Activated CD8-positive, alpha-beta memory T cell treated with anti-CD3 and anti-CD28 coated beads, Interleukin-2, amount 10 ng/mL, durations not matched to agents 7 days and 5 days (primary cell): ENCODE data around the gene NFATC1. TPM values are rescaled to one million over a fixed set of nuclear protein-coding genes. Genes with fewer than 3 reads are reported as not detected.

Experiments
- ATAC-seq: fragments of 150-1000 bp; cut with Tn5 transposase; one replicate; pipeline ENCODE4 v1.10.0; 2021; ENCODE audit warnings: moderate library complexity
- CTCF ChIA-PET: fragments of 350-600 bp; sonication (Branson Sonifier 250); formaldehyde crosslinking; loops from one replicate; lab custom pipeline; 2021; ENCODE audit warnings: antibody characterized with exemption; lab: Charles Lee
- DNase-seq: peaks from one replicate; pipeline ENCODE4 v3.0.0-alpha.2; 2020
- H3K27ac Mint-ChIP-seq: one replicate; pipeline ENCODE4 v1.8.0; 2021; ENCODE audit warnings: mild to moderate bottlenecking, mixed read lengths
- H3K27me3 Mint-ChIP-seq: one replicate; pipeline ENCODE4 v1.8.0; 2021; ENCODE audit warnings: mixed read lengths
- H3K36me3 Mint-ChIP-seq: one replicate; pipeline ENCODE4 v1.8.0; 2021; ENCODE audit warnings: mild to moderate bottlenecking, mixed read lengths
- H3K4me1 Mint-ChIP-seq: one replicate; pipeline ENCODE4 v1.8.0; 2021; ENCODE audit warnings: mixed read lengths
- H3K4me3 Mint-ChIP-seq: one replicate; pipeline ENCODE4 v1.8.0; 2021; ENCODE audit warnings: mild to moderate bottlenecking, moderate library complexity, mixed read lengths
- H3K9me3 Mint-ChIP-seq: one replicate; pipeline ENCODE4 v1.8.0; 2022; ENCODE audit warnings: low read depth, mixed read lengths
- total RNA-seq, 2 experiments: library from RNA; stranded (reverse); gene quantifications; one replicate each; pipeline ENCODE4 v1.2.3, GENCODE V29; 2021

NFATC1 gene
- total RNA-seq, 2 experiments from 2014 or later, result 25.7 to 27.8 TPM

DNA sequence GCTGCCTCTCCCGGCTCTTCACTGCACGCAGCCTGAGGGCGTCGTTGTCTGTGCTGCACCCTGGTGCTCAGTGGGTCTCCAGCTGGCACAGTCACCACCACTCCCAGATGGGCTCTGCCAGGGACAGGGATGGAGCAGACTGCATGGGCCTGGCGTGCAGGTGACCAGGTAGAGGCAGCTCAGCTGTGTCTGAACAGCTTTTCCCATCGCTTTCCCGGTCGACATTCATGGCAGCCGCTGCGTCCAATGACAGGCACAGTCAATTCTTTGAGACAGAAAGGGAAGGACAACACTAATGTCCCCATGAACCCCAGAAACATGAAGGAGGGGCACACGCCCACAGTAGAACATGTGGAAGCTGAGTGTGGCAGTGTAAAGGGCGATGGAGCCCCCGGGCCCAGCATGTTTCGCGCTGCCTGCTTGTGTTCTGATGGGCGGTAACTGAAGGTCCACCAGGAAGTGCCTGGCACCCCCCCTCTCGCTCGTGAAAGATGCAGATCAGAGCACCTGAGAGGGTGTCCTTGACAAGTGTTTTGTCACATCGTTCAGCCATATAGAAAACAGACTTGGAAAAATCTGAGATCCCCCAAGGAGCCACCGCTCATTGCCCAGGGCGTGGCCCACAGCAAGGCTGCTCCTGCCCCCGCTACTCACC, 122.4 kb downstream of the NFATC1 start:
- H3K4me1 Mint-ChIP-seq, result peaks cover 42% of the 10 kb centered on the region
- ATAC-seq (no peak), DNase-seq (peak; percentile 36)
- CTCF ChIA-PET, result no interaction called here
- H3K27me3 Mint-ChIP-seq, result no peaks in the 10 kb centered on the region
- H3K4me3 Mint-ChIP-seq, result no peak overlapping the region
- no peak overlapping the region for H3K27ac Mint-ChIP-seq
- H3K9me3 Mint-ChIP-seq, result no peaks in the 10 kb centered on the region
- H3K36me3 Mint-ChIP-seq, result peaks cover 1% of the 10 kb centered on the region

DNA sequence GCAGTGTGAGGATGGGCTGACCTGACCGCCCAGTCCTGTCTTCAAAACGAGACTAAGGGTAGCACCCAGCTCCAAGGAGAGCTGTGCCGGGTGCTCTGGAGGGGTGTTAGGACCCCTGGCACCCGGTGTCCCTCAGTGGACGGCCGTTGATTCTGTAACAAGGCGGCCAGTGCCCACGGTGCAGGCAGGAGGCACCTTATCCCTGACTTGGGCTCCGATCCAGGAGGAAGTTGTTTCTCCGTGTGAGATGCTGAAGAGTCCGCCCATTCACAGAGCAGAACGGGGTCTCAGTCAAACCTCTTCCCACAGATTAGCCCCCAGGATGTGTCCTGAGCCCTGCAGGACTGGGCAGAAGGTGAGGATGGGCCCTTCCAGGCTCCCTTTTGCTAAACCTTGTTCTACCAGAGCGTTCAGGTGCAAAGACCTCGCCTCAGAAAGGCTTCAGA, 123.0 kb downstream of the NFATC1 start:
- ATAC-seq, result no peak
- Mint-ChIP-seq H3K27me3 (no peaks in the 10 kb centered on the region), H3K27ac (no peak overlapping the region), H3K9me3 (no peaks in the 10 kb centered on the region), H3K4me3 (no peak overlapping the region), H3K36me3 (peaks cover 1% of the 10 kb centered on the region), H3K4me1 (peaks cover 47% of the 10 kb centered on the region)
- CTCF ChIA-PET, result no interaction called here
- DNase-seq, result peak; percentile 36

DNA sequence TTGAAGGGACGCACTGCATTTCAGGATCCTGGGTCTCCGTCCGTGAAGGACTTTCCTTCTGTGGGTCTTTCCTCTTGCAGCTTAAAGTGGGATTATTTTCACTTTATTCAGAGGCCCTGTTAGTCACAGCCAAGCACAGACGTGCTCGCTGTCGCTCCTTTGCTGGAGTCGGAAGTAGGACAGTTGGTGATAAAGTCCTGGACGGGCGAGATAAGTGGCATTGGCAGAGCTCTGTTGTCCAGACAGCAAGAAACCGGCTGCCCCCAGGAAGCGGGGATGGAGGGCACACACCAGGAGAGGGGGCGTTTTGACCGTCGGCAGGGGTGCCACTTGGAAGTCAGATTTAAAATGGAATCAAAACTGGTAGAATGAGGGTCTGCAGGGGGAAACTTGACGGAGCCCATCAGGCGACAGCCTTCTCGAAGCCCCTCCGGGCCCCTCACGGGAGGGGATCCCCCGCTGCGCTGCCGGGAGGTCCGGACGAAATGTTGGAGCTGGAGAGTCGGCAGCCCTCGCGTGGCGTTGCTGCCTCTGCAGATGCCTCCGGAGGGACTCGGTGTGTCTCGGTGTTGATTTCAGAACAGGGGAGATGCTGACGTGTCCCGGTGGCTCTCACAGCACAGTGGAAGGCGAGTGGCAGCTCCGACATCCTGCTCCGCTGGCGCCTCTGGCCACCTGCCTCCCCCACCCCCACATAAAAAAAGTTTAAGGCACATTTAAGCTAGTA, 124.2 kb downstream of the NFATC1 start:
- Mint-ChIP-seq H3K9me3 (no peaks in the 10 kb centered on the region), H3K27me3 (no peaks in the 10 kb centered on the region), H3K36me3 (peaks cover 1% of the 10 kb centered on the region), H3K4me3 (no peak overlapping the region), H3K27ac (no peak overlapping the region), H3K4me1 (peaks cover 58% of the 10 kb centered on the region)
- CTCF ChIA-PET, result interaction anchor here (1.1 kb wide), 1 partner anchor 124 kb away, joined by 3 read pairs; the partner anchor contains the start of gene NFATC1
- peak; percentile 68 for DNase-seq
- peak; percentile 17 for ATAC-seq

DNA sequence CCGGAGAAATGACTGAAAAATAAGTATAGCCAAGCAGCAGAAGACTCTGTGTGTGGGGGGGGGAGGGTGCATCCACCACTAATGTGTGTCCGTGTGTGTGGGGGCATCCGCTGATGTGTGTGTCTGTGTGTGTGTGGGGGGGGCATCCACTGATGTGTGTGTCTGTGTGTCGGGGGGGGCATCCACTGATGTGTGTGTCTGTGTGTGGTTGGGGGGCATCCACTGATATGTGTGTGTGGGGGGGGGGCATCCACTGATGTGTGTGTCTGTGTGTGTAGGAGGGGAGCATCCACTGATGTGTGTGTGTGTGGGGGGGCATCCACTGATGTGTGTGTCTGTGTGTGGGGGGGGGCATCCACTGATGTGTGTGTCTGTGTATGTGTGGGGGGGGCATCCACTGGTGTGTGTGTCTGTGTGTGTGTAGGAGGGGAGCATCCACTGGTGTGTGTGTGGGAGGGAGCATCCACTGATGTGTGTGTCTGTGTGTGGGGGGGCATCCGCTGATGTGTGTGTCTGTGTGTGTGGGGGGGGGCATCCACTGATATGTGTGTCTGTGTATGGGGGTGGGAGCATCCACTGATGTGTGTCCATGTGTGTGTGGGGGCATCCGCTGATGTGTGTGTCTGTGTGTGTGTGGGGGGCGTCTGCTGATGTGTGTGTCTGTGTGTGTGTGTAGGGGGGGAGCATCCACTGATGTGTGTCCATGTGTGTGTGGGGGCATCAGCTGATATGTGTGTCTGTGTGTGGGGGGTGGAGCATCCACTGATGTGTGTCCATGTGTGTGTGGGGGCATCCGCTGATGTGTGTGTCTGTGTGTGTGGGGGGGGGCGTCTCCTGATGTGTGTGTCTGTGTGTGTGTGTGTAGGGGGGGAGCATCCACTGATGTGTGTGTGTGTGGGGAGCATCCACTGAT, 125.0 kb downstream of the NFATC1 start:
- Mint-ChIP-seq H3K27me3 (no peaks in the 10 kb centered on the region), H3K27ac (no peak overlapping the region), H3K36me3 (peaks cover 1% of the 10 kb centered on the region), H3K4me3 (no peak overlapping the region), H3K4me1 (peaks cover 60% of the 10 kb centered on the region), H3K9me3 (no peaks in the 10 kb centered on the region)
- DNase-seq (no peak), ATAC-seq (no peak)
- CTCF ChIA-PET, result interaction anchor here (1.1 kb wide), 1 partner anchor 125 kb away, joined by 3 read pairs; the partner anchor contains the start of gene NFATC1

DNA sequence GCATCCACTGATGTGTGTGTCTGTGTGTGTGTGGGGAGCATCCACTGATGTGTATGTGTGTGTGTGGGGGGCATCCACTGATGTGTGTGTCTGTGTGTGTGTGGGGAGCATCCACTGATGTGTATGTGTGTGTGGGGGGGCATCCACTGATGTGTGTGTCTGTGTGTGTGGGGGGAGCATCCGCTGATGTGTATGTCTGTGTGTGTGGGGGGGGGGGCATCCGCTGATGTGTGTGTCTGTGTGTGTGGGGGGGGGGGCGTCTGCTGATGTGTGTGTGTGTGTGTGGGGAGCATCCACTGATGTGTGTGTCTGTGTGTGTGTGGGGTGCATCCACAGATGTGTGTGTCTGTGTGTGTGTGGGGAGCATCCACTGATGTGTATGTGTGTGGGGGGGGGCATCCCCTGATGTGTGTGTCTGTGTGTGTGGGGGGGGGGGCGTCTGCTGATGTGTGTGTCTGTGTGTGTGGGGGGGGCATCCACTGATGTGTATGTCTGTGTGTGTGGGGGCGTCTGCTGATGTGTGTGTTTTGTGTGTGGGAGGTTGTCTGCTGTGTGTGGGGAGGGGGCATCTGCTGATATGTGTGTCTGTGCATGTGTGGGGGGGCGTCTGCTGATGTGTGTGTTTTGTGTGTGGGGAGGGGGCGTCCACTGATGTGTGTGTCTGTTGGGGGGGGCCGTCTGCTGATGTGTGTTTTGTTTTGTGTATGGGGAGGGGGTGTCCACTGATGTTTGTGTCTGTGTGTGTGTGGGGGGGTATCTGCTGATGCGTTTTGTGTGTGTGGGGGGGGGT, 125.9 kb downstream of the NFATC1 start:
- no peaks in the 10 kb centered on the region for H3K27me3 Mint-ChIP-seq
- peaks cover 59% of the 10 kb centered on the region for H3K4me1 Mint-ChIP-seq
- peaks cover 1% of the 10 kb centered on the region for H3K36me3 Mint-ChIP-seq
- peak overlapping the region; percentile 57 for H3K4me3 Mint-ChIP-seq
- ATAC-seq (no peak), DNase-seq (peak; percentile 38)
- CTCF ChIA-PET, result no interaction called here
- no peaks in the 10 kb centered on the region for H3K9me3 Mint-ChIP-seq
- H3K27ac Mint-ChIP-seq, result peak overlapping the region; percentile 85

DNA sequence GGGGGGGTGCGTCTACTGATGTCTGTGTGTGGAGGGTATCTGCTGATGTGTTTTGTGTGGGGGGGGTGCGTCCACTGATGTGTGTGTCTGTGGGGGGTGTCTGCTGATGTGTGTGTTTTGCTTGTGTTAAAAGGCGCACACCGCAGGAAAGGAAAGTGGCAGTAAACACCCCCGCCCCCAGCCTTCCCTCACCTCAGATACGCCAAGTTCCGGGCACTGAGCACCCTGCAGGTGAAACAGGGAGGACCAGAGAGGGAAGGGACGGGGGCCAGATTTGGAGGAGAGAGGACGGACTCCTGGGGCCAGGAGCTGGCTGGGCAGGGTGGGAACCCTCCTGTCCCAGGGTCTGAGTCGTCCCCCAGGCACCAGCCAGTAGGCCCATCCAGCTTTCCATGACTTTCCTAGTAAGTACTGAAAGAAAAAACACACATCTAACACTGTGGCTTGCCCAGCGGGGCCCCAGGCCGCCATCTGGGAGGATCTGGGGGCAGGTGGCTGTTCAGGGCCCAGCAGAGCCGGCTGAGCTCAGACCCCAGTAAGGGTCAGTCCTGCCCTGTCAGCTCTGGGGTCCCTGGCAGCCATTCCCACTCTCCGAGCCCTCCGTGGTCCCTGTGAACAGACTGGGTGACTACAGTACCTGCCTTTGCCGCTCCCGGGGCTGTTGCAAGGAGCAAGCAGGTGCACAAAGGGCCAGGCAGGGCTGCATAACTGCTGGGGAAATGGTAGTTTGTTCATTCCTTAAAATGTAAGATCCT, 126.9 kb downstream of the NFATC1 start:
- DNase-seq (peak; percentile 73), ATAC-seq (peak; percentile 17)
- Mint-ChIP-seq H3K36me3 (no peaks in the 10 kb centered on the region), H3K27me3 (no peaks in the 10 kb centered on the region), H3K4me3 (peak overlapping the region; percentile 57), H3K9me3 (no peaks in the 10 kb centered on the region), H3K4me1 (peaks cover 51% of the 10 kb centered on the region), H3K27ac (peak overlapping the region; percentile 85)
- CTCF ChIA-PET, result interaction anchor here (1.2 to 2.1 kb wide), 5 partner anchors 117 to 143 kb away, joined by 3 to 9 read pairs (median 7); no protein-coding TSS in a partner anchor

DNA sequence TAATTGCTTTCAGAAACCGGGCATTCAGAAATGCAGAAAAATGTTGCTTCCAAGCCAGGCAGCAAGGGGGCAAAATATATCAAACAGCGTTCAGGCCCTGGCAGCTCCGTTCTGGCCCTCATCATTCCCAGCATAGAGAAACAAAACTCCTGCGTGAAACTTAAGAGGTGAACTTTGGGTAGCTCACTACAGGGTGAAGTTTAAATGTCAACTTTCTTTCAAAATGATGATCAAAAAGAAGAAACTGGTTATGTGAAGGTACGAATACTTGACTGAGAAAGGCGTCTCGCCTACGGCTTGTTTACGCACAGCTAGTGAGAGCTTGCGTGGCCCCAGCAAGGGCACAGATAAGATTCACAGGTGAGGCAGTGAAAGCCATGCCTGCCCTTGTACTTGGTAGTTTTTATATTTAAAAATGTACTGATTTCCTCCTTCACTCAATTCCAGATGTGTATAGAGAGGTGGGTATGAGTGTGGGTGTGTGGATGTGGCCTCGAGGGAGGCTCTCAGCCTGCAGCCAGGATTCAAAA, 127.5 kb downstream of the NFATC1 start:
- Mint-ChIP-seq H3K36me3 (peaks cover 2% of the 10 kb centered on the region), H3K4me1 (peaks cover 44% of the 10 kb centered on the region), H3K9me3 (no peaks in the 10 kb centered on the region), H3K27ac (peak overlapping the region; percentile 85), H3K27me3 (no peaks in the 10 kb centered on the region), H3K4me3 (peak overlapping the region; percentile 57)
- CTCF ChIA-PET, result interaction anchor here (1.2 to 2.1 kb wide), 6 partner anchors 118 to 144 kb away, joined by 3 to 9 read pairs (median 6); no protein-coding TSS in a partner anchor
- ATAC-seq (peak; percentile 46), DNase-seq (peak; percentile 63)

DNA sequence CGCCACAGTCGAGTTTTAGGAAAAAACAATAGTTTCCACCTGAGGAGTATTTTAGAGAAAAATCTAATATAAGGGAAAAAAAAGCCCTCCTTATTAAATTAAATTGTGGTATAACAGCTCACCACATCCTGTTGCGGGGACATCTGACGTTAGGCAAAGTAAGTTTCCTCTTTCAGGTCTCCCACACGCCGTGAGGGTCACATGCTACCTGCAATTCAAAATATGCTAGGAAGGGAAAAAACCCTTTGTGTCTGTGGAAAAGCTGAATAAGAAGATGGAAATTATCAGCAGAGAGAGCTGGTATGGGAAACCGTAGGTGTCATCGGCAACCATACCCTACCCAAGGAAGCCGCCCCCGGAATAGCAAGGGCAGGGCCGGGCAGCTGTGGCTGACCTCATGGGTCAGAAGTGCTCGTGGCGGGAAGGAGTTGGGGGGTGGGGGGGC, 128.0 kb downstream of the NFATC1 start:
- Mint-ChIP-seq H3K4me3 (peak overlapping the region; percentile 57), H3K4me1 (peaks cover 45% of the 10 kb centered on the region), H3K9me3 (no peaks in the 10 kb centered on the region), H3K27me3 (no peaks in the 10 kb centered on the region), H3K27ac (peak overlapping the region; percentile 85), H3K36me3 (peaks cover 2% of the 10 kb centered on the region)
- peak; percentile 65 for ATAC-seq
- CTCF ChIA-PET, result interaction anchor here (0.9 to 2.1 kb wide), 7 partner anchors 118 to 144 kb away, joined by 3 to 9 read pairs (median 5); no protein-coding TSS in a partner anchor
- DNase-seq, result peak; percentile 87

DNA sequence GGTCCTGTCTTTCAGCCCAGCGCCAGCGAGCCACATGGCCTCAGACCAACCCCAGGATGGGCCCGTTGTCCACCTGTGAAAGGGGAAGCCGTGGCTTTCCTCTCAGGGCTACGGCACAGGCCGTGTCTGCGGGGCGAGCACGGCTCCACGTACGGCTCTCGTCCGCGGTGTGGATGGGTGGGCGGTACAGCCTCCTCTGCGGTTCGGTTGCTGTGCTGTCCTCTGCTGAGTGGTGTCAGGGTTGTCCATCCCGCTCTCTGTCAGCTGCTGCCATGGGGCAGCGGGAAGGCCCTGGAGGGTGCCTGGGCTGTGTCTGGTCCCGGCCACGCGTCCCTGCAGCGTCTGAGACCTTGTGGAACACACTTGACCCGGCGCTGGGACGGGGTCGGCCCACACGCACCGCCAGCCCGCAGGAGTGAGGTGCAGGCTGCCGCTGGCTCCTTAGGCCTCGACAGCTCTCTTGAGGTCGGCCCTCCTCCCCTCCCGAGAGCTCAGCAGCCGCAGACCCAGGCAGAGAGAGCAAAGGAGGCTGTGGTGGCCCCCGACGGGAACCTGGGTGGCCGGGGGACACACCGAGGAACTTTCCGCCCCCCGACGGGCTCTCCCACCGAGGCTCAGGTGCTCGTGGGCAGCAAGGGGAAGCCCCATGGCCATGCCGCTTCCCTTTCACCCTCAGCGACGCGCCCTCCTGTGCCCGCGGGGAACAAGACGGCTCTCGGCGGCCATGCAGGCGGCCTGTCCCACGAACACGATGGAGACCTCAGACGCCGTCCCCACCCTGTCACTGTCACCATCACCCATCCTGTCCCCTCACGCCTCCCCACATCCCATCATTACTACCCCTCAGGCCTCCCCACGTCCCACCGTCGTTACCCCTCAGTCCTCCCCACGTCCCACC, 128.7 kb downstream of the NFATC1 start:
- DNase-seq (peak; percentile 68), ATAC-seq (peak; percentile 29)
- Mint-ChIP-seq H3K36me3 (peaks cover 2% of the 10 kb centered on the region), H3K4me1 (peaks cover 45% of the 10 kb centered on the region), H3K9me3 (no peaks in the 10 kb centered on the region), H3K27ac (peak overlapping the region; percentile 85), H3K27me3 (no peaks in the 10 kb centered on the region), H3K4me3 (peak overlapping the region; percentile 46)
- CTCF ChIA-PET, result interaction anchor here (0.9 to 2.1 kb wide), 7 partner anchors 119 to 144 kb away, joined by 3 to 9 read pairs (median 5); no protein-coding TSS in a partner anchor

DNA sequence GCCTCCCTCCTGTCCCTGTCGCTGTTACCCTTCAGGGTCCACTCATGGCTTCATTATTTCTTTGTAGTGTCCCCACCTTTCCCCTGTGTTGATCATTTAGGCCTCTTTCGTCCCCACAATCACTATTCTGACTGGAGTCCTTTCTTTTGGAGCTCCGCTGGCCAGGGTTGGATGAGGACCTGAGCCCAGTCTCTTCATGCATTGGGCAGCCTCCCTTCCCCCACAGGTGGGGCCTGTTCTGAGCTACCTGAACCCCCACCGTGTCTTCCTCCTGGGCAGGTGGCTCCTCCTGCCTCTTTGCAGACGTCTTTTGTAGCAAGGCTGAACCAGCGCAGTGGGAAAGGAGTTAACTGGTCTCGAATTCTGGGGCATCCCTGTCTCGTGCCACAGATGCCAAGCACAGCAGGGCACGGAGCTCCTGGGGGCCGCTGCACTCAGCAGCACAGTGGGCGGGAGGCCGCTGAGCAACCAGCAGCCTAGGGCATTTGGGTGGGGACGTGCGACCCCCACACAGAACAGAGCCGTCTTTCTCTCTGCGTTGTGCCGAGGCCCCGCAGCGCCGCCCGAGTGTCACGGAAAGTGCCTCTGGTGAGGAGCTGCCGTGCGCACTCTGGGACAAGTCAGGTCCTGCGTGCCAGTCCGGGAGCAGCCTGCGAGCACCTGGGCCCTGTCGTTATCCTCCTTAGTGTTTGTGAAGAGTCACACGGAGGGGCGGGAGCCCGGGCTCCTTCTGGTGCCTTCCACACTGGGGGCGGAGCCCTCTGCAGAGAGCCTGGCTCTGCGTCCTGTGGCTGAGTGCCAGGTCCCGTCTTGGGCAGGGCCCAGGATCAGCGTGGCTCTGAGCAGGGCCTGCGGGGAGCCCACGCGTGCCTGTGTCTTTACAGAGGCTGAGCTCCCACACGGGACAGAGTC, 130.1 kb downstream of the NFATC1 start:
- peaks cover 2% of the 10 kb centered on the region for H3K36me3 Mint-ChIP-seq
- H3K27ac Mint-ChIP-seq, result no peak overlapping the region
- no peak for ATAC-seq
- CTCF ChIA-PET, result interaction anchor here (0.9 to 1.2 kb wide), 3 partner anchors 145 to 149 kb away, joined by 3 to 6 read pairs (median 5); no protein-coding TSS in a partner anchor
- H3K4me3 Mint-ChIP-seq, result no peak overlapping the region
- no peak for DNase-seq
- no peaks in the 10 kb centered on the region for H3K27me3 Mint-ChIP-seq
- peaks cover 38% of the 10 kb centered on the region for H3K4me1 Mint-ChIP-seq
- no peaks in the 10 kb centered on the region for H3K9me3 Mint-ChIP-seq
